Adrenal gland (tissue), 12 donors: ENCODE data around the gene KRTAP2-4. TPM values are rescaled to one million over a fixed set of nuclear protein-coding genes. Genes with fewer than 3 reads are reported as not detected.

Experiments
- DNase-seq, 7 donors: peaks; one replicate each; pipeline ENCODE4 v3.0.0-alpha.2; 2019 to 2020
- H3K27ac ChIP-seq, 5 donors: fragments of 200-600 bp; sonication (generic) in 4 of 5; 1 replicate in 3 of 5; 2 replicates in 2 of 5; pipeline versions ENCODE4 v1.5.1 to v1.8.0; 2016 to 2020; ENCODE audit warnings: mild to moderate bottlenecking in 1 of 5
- H3K27me3 ChIP-seq: fragments of 200-600 bp; 2 replicates; pipeline ENCODE4 v1.8.0; 2021
- H3K36me3 ChIP-seq, 2 donors: fragments of 200-600 bp; replicated peaks in 1 of 2; 1 replicate in 1 of 2; 2 replicates in 1 of 2; pipeline versions ENCODE4 v1.5.1 to v1.8.0; 2018 to 2022
- H3K4me1 ChIP-seq, 2 donors: fragments of 200-600 bp; replicated peaks in 1 of 2; 1 replicate in 1 of 2; 2 replicates in 1 of 2; pipeline versions ENCODE4 v1.5.1 to v1.8.0; 2018 to 2021
- H3K4me3 ChIP-seq, 4 donors: fragments of 200-600 bp; sonication (generic) in 3 of 4; one replicate each; pipeline ENCODE4 v1.5.1; 2016 to 2018
- H3K9me3 ChIP-seq, 3 donors: fragments of 200-600 bp; sonication (generic) in 1 of 3; replicated peaks in 1 of 3; 1 replicate in 2 of 3; 2 replicates in 1 of 3; pipeline versions ENCODE4 v1.5.1 to v1.8.0; 2016 to 2021
- CTCF ChIP-seq, 6 experiments: fragments of 450-650 bp in 4 of 6; fragments of 200-600 bp in 2 of 6; sonication (generic) in 1 of 6; IDR thresholded peaks; 1 replicate in 5 of 6; 2 replicates in 1 of 6; pipeline versions ENCODE4 v1.5.1 to v1.8.0; 2016 to 2021; ENCODE audit warnings: antibody characterized with exemption in 6 of 6, mild to moderate bottlenecking in 2 of 6, moderate library complexity in 1 of 6
- POLR2A ChIP-seq, 2 donors: fragments of 450-650 bp; IDR thresholded peaks; one replicate each; pipeline ENCODE4 v1.6.1; 2017; ENCODE audit warnings: antibody characterized with exemption in 2 of 2, mild to moderate bottlenecking in 2 of 2, moderate library complexity in 1 of 2
- WGBS, 4 donors: extraction: QIAGEN DNeasy Blood & Tissue Kit in 2 of 4; methylation state at CpG; one replicate each; pipeline versions ENCODE4 v1.1.5 to v1.1.7; 2013 to 2017; 5-methylcytosine and 5-hydroxymethylcytosine counted together
- intact Hi-C, 2 donors: fragments of 100-400 bp; cut with DNase I; formaldehyde crosslinking; loops; one replicate each; pipeline versions ENCODE4 v1.14.1 to v1.15.0; 2022 to 2023
- polyA plus RNA-seq, 3 donors: library from polyadenylated mRNA; stranded (reverse); fragments of 200-250 nt in 2 of 3; fragments of 350-450 nt in 1 of 3; fragmentation: Illumina TruSeq in 1 of 3; extraction: RNeasy Lipid Tissue Mini Kit (QIAGEN cat#74804) in 1 of 3; gene quantifications; one replicate each; pipeline ENCODE4 v1.2.3, GENCODE V29; 2013 to 2014
- total RNA-seq, 9 donors: library from RNA; depleted of rRNA in 4 of 9; stranded (reverse); fragments of >200 nt in 4 of 9; fragments of 120-200 nt in 1 of 9; fragmentation: NEBNext Ultra II Directional in 1 of 9; extraction: Animal tissue kit (Norgen Biotek cat#: 25700) in 1 of 9; gene quantifications; one replicate each; pipeline versions ENCODE4 v1.1.0 to v1.2.4, GENCODE V29; 2013 to 2023
- donor health status: healthy with polysubstance abuse.
- donor health status: Bipolar disorder and iron deficiency.
- donor health status: DM: yes; HTN: yes; CAD: no.
- donor health status: DM: no; HTN: no; CAD: no.
- donor health status: DM: no; HTN: no; CAD: no.
- donor health status: DM: yes; HTN: yes; CAD: no.

The KRTAP2-4 gene
- total and polyA plus RNA-seq, 12 donors, result not detected

GRCh38 chr17:41016578-41017215 lies 49.0 kb downstream of the KRTAP2-4 start:
- Histone ChIP-seq H3K36me3 (no peaks in the 10 kb centered on the region), H3K9me3 (no peaks in the 10 kb centered on the region), H3K27me3 (no peaks in the 10 kb centered on the region), H3K27ac (no peak overlapping the region), H3K4me1 (no peaks in the 10 kb centered on the region), H3K4me3 (no peak overlapping the region)
- no peak for DNase-seq
- 79 to 81% (median 80%) methylated on average over 13 of the region's 13 CpGs for WGBS, 4 donors
- TF ChIP-seq CTCF (IDR thresholded peaks at IDR 0.05), result no peak
- no peak for TF ChIP-seq POLR2A (IDR thresholded peaks at IDR 0.05)
- intact Hi-C loops, result no loop called here

- Histone ChIP-seq H3K27ac (no peak overlapping the region), H3K36me3 (no peaks in the 10 kb centered on the region), H3K27me3 (no peaks in the 10 kb centered on the region), H3K4me3 (no peak overlapping the region), H3K9me3 (no peaks in the 10 kb centered on the region), H3K4me1 (no peaks in the 10 kb centered on the region)
- WGBS, 4 donors, result 62 to 73% (median 66%) methylated on average over 7 of the region's 7 CpGs
- TF ChIP-seq POLR2A (IDR thresholded peaks at IDR 0.05), result no peak
- TF ChIP-seq CTCF (IDR thresholded peaks at IDR 0.05), result no peak
- no peak for DNase-seq
- intact Hi-C loops, result no loop called here
Measured at GRCh38 chr17:41015454-41015853, 50.2 kb downstream of the KRTAP2-4 start.

Other genes with a start within 250 kb of the KRTAP2-4 start
Only the 30 nearest of the 39 such genes appear.
- gene KRT20, start 180.6 kb downstream of the KRTAP2-4 start, total RNA-seq, result under 1 TPM in 2 of 9 donors, not detected in 7; 0.23 to 0.50 TPM
- gene KRT20, start 180.6 kb downstream of the KRTAP2-4 start, polyA plus RNA-seq, result under 1 TPM in 2 of 3 donors, not detected in 1; 0.27 to 0.64 TPM
- gene KRT23, start 128.2 kb downstream of the KRTAP2-4 start, total RNA-seq, result not detected
- under 1 TPM in 1 of 3 donors, not detected in 2; 0.03 TPM for gene KRT23, start 128.2 kb downstream of the KRTAP2-4 start, polyA plus RNA-seq
- not detected for gene KRT39, start 98.9 kb downstream of the KRTAP2-4 start, total RNA-seq
- under 1 TPM in 1 of 3 donors, not detected in 2; 0.17 TPM for gene KRT39, start 98.9 kb downstream of the KRTAP2-4 start, polyA plus RNA-seq
- gene KRT40, start 81.6 kb downstream of the KRTAP2-4 start, total RNA-seq, result not detected
- not detected for gene KRT40, start 81.6 kb downstream of the KRTAP2-4 start, polyA plus RNA-seq
- not detected for gene KRTAP3-3, start 71.7 kb downstream of the KRTAP2-4 start, total RNA-seq
- gene KRTAP3-3, start 71.7 kb downstream of the KRTAP2-4 start, polyA plus RNA-seq, result not detected
- gene KRTAP3-2, start 66.0 kb downstream of the KRTAP2-4 start, total RNA-seq, result not detected
- gene KRTAP3-2, start 66.0 kb downstream of the KRTAP2-4 start, polyA plus RNA-seq, result not detected
- not detected for gene KRTAP3-1, start 56.8 kb downstream of the KRTAP2-4 start, total RNA-seq
- not detected for gene KRTAP3-1, start 56.8 kb downstream of the KRTAP2-4 start, polyA plus RNA-seq
- not detected for gene KRTAP1-5, start 38.7 kb downstream of the KRTAP2-4 start, total RNA-seq
- not detected for gene KRTAP1-5, start 38.7 kb downstream of the KRTAP2-4 start, polyA plus RNA-seq
- gene KRTAP1-4, start 35.7 kb downstream of the KRTAP2-4 start, total RNA-seq, result not detected
- not detected for gene KRTAP1-4, start 35.7 kb downstream of the KRTAP2-4 start, polyA plus RNA-seq
- gene KRTAP1-3, start 31.0 kb downstream of the KRTAP2-4 start, total RNA-seq, result not detected
- not detected for gene KRTAP1-3, start 31.0 kb downstream of the KRTAP2-4 start, polyA plus RNA-seq
- gene KRTAP1-1, start 24.4 kb downstream of the KRTAP2-4 start, total RNA-seq, result not detected
- gene KRTAP1-1, start 24.4 kb downstream of the KRTAP2-4 start, polyA plus RNA-seq, result not detected
- gene KRTAP2-1, start 18.6 kb downstream of the KRTAP2-4 start, total RNA-seq, result not detected
- gene KRTAP2-1, start 18.6 kb downstream of the KRTAP2-4 start, polyA plus RNA-seq, result not detected
- gene KRTAP2-2, start 10.6 kb downstream of the KRTAP2-4 start, total RNA-seq, result not detected
- not detected for gene KRTAP2-2, start 10.6 kb downstream of the KRTAP2-4 start, polyA plus RNA-seq
- gene KRTAP2-3, start 5.8 kb downstream of the KRTAP2-4 start, total RNA-seq, result not detected
- not detected for gene KRTAP2-3, start 5.8 kb downstream of the KRTAP2-4 start, polyA plus RNA-seq
- gene KRTAP4-7, start 18.3 kb upstream of the KRTAP2-4 start, total RNA-seq, result not detected
- gene KRTAP4-7, start 18.3 kb upstream of the KRTAP2-4 start, polyA plus RNA-seq, result not detected
- not detected for gene KRTAP4-8, start 32.3 kb upstream of the KRTAP2-4 start, total RNA-seq
- gene KRTAP4-8, start 32.3 kb upstream of the KRTAP2-4 start, polyA plus RNA-seq, result not detected
- not detected for gene KRTAP4-16, start 36.3 kb upstream of the KRTAP2-4 start, total RNA-seq
- gene KRTAP4-16, start 36.3 kb upstream of the KRTAP2-4 start, polyA plus RNA-seq, result not detected
- not detected for gene KRTAP4-9, start 39.5 kb upstream of the KRTAP2-4 start, total RNA-seq
- gene KRTAP4-9, start 39.5 kb upstream of the KRTAP2-4 start, polyA plus RNA-seq, result not detected
- gene KRTAP4-11, start 52.5 kb upstream of the KRTAP2-4 start, total RNA-seq, result not detected
- not detected for gene KRTAP4-11, start 52.5 kb upstream of the KRTAP2-4 start, polyA plus RNA-seq
- gene KRTAP4-12, start 58.3 kb upstream of the KRTAP2-4 start, total RNA-seq, result not detected
- gene KRTAP4-12, start 58.3 kb upstream of the KRTAP2-4 start, polyA plus RNA-seq, result not detected
- gene KRTAP4-6, start 74.7 kb upstream of the KRTAP2-4 start, total RNA-seq, result not detected
- gene KRTAP4-6, start 74.7 kb upstream of the KRTAP2-4 start, polyA plus RNA-seq, result not detected
- gene KRTAP4-5, start 83.9 kb upstream of the KRTAP2-4 start, total RNA-seq, result not detected
- not detected for gene KRTAP4-5, start 83.9 kb upstream of the KRTAP2-4 start, polyA plus RNA-seq
- gene KRTAP4-4, start 94.9 kb upstream of the KRTAP2-4 start, total RNA-seq, result not detected
- not detected for gene KRTAP4-4, start 94.9 kb upstream of the KRTAP2-4 start, polyA plus RNA-seq
- gene KRTAP4-3, start 102.3 kb upstream of the KRTAP2-4 start, total RNA-seq, result not detected
- gene KRTAP4-3, start 102.3 kb upstream of the KRTAP2-4 start, polyA plus RNA-seq, result not detected
- not detected for gene KRTAP4-2, start 112.3 kb upstream of the KRTAP2-4 start, total RNA-seq
- not detected for gene KRTAP4-2, start 112.3 kb upstream of the KRTAP2-4 start, polyA plus RNA-seq
- not detected for gene KRTAP4-1, start 119.0 kb upstream of the KRTAP2-4 start, total RNA-seq
- not detected for gene KRTAP4-1, start 119.0 kb upstream of the KRTAP2-4 start, polyA plus RNA-seq
- not detected for gene KRTAP9-1, start 124.0 kb upstream of the KRTAP2-4 start, total RNA-seq
- gene KRTAP9-1, start 124.0 kb upstream of the KRTAP2-4 start, polyA plus RNA-seq, result not detected
- not detected for gene KRTAP9-2, start 160.8 kb upstream of the KRTAP2-4 start, total RNA-seq
- gene KRTAP9-2, start 160.8 kb upstream of the KRTAP2-4 start, polyA plus RNA-seq, result not detected
- gene KRTAP9-3, start 166.6 kb upstream of the KRTAP2-4 start, total RNA-seq, result not detected
- gene KRTAP9-3, start 166.6 kb upstream of the KRTAP2-4 start, polyA plus RNA-seq, result not detected
- gene KRTAP9-8, start 172.1 kb upstream of the KRTAP2-4 start, total RNA-seq, result not detected
- not detected for gene KRTAP9-8, start 172.1 kb upstream of the KRTAP2-4 start, polyA plus RNA-seq